ENCODE results near the gene LY9. TPM values are rescaled to one million over a fixed set of nuclear protein-coding genes. Genes with fewer than 3 reads are reported as not detected.
A peak's percentile ranks its signal among the peaks of the same experiment; 100 is the strongest.

LY9 gene
- total RNA-seq, 1 experiment from 2014 or later: not detected

DNA sequence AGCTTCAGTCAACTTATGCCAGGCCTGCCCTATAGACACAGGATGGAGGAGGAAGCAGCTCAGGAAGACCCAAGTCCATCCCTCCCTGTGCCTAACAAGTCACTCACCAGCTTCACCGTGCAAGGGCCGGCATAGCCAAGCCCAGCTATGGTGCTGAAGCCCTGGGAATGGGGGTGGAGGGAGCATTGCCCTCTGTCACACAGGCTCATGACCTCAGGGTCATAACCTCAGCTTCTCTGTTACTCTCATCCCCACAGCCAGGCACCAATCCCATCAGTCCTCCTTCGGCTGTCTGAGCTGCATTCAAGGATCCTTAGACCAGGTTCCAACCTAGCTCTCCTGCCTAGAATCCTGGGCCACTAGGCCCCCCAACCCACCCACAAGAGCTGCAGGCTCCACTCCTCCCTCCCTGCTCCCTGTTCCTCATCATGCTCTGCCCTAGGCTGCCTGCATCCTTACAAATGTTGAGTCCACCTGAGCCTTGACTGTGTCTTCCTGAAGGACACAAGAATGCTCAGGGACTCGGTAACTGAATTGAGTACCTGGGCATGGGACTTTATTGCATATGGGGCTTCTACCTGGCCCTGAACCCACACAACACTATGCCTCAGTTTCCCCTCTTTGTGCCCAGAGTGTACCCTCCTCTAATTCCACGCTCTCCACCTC lies 65.0 kb downstream of the LY9 start:
- no peak overlapping the region for H3K4me2 ChIP-seq (ENCODE audit: low read length)
- no peaks in the 10 kb centered on the region for H4K20me1 ChIP-seq (ENCODE audit: low read length)
- no peak for TF ChIP-seq EZH2 (IDR thresholded peaks at IDR 0.05; ENCODE audit: low read length, unreplicated experiment)
- no peaks in the 10 kb centered on the region for H3F3A ChIP-seq (ENCODE audit: low read length, unreplicated experiment)
- no peaks in the 10 kb centered on the region for H3K9me2 ChIP-seq (replicated peaks; ENCODE audit: low read length)
- intact Hi-C loops (cut with micrococcal nuclease): no loop called here
- H3K9ac ChIP-seq (ENCODE audit: low read length): no peak overlapping the region
- no peaks in the 10 kb centered on the region for H3K36me3 ChIP-seq (ENCODE audit: low read depth, low read length)
- BruUV-seq (replicated peaks): no TSS peak
- ChIA-PET POLR2A (ENCODE audit: unreplicated experiment) (interaction anchor here (0.6 kb wide), 1 partner anchor 64 kb away, joined by 3 read pairs; no protein-coding TSS in a partner anchor), CTCF (no interaction called here)
- H2AFZ ChIP-seq (ENCODE audit: low read length): no peak overlapping the region
- no peaks in the 10 kb centered on the region for H3K79me2 ChIP-seq (ENCODE audit: low read length)
- H3K9me3 ChIP-seq (ENCODE audit: low read length): no peaks in the 10 kb centered on the region
- no peak for ATAC-seq
- H3K4me1 ChIP-seq (ENCODE audit: insufficient read depth, low read length): peaks cover 8% of the 10 kb centered on the region
- no peak overlapping the region for H3K4me3 ChIP-seq (ENCODE audit: low read length)
- H3K27ac ChIP-seq (ENCODE audit: low read length): no peak overlapping the region
- H3K27me3 ChIP-seq (ENCODE audit: low read length): no peaks in the 10 kb centered on the region
- no peak for DNase-seq

DNA sequence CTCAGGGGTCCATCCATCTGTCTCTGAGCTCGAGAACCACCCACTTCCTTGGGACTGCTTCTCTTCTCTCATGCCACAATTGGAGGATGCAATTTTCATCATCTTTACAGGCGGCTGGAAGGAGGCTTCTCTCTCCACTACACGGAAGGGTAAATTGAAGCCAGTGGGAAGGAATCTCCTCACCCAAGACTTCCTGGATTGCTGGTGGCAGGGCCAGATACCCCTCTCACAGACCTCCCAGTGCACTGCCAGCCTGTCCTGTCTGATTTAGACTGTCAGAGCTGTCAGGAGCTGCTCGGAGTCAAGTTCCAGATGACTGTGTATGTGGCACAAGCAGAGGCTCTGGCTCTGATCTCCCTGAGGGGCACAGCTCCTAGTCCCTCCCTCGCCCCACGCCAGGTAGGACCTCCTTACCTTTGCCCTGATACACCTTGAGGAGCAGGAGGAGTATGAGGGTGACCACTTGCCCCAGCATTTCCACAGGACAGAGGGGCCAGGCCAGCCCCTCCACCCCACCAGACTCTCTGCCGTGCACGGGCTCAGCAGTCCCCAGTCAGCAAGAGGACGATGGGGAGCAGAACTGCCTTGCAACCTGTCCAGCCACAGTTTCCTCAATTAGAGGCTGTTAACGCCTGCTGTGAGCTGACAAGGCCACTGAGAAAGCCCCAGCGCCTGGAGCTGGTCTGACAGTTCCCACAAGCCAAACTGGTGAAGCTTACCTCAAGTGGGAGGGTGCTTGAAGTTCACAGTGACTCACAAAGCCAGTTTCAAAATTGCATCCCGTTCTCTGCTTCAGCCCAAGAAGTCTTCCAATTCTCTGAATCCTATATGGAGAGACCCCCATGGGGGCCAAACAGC lies 66.5 kb downstream of the LY9 start, which contains the start of gene CD244:
TSS of gene CD244 (minus strand) at position 685 of the 858 bp plus-strand sequence. CDS start at position 475, 210 bp downstream.
- Histone ChIP-seq H3K27me3 (ENCODE audit: low read length) (no peaks in the 10 kb centered on the region), H3K36me3 (ENCODE audit: low read depth, low read length) (no peaks in the 10 kb centered on the region), H3K27ac (ENCODE audit: low read length) (no peak within 1 kb of the TSS), H3K9me2 (replicated peaks; ENCODE audit: low read length) (no peaks in the 10 kb centered on the region), H3K4me2 (ENCODE audit: low read length) (0 out of 2 replicates have a peak within 1 kb of the TSS, but pooled peaks have one; percentile 3), H3K9ac (ENCODE audit: low read length) (no peak within 1 kb of the TSS), H4K20me1 (ENCODE audit: low read length) (no peaks in the 10 kb centered on the region), H3K9me3 (ENCODE audit: low read length) (no peaks in the 10 kb centered on the region), H2AFZ (ENCODE audit: low read length) (peak within 1 kb of the TSS; percentile 19; the same call in 1 of the 2 replicates), H3K4me1 (ENCODE audit: insufficient read depth, low read length) (peaks cover 8% of the 10 kb centered on the region), H3K79me2 (ENCODE audit: low read length) (no peaks in the 10 kb centered on the region), H3F3A (ENCODE audit: low read length, unreplicated experiment) (no peaks in the 10 kb centered on the region), H3K4me3 (ENCODE audit: low read length) (no peak within 1 kb of the TSS)
- DNase-seq (peak; percentile 64), ATAC-seq (peak; percentile 59)
- ChIA-PET CTCF (interaction anchor here (0.6 kb wide), 1 partner anchor 28 kb away, joined by 3 read pairs; no protein-coding TSS in a partner anchor), POLR2A (ENCODE audit: unreplicated experiment) (no interaction called here)
- no TSS peak for BruUV-seq (replicated peaks)
- intact Hi-C loops (cut with micrococcal nuclease): no loop called here
- TF ChIP-seq, protein P1, sequence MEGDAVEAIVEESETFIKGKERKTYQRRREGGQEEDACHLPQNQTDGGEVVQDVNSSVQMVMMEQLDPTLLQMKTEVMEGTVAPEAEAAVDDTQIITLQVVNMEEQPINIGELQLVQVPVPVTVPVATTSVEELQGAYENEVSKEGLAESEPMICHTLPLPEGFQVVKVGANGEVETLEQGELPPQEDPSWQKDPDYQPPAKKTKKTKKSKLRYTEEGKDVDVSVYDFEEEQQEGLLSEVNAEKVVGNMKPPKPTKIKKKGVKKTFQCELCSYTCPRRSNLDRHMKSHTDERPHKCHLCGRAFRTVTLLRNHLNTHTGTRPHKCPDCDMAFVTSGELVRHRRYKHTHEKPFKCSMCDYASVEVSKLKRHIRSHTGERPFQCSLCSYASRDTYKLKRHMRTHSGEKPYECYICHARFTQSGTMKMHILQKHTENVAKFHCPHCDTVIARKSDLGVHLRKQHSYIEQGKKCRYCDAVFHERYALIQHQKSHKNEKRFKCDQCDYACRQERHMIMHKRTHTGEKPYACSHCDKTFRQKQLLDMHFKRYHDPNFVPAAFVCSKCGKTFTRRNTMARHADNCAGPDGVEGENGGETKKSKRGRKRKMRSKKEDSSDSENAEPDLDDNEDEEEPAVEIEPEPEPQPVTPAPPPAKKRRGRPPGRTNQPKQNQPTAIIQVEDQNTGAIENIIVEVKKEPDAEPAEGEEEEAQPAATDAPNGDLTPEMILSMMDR (conservative IDR thresholded peaks at IDR 0.05; ENCODE audit: low read depth, low read length): no peak
- TF ChIP-seq EZH2 (IDR thresholded peaks at IDR 0.05; ENCODE audit: low read length, unreplicated experiment): no peak
- no peak for TF ChIP-seq EZH2phosphoT487 (IDR thresholded peaks at IDR 0.05; ENCODE audit: borderline replicate concordance, low read length)

DNA sequence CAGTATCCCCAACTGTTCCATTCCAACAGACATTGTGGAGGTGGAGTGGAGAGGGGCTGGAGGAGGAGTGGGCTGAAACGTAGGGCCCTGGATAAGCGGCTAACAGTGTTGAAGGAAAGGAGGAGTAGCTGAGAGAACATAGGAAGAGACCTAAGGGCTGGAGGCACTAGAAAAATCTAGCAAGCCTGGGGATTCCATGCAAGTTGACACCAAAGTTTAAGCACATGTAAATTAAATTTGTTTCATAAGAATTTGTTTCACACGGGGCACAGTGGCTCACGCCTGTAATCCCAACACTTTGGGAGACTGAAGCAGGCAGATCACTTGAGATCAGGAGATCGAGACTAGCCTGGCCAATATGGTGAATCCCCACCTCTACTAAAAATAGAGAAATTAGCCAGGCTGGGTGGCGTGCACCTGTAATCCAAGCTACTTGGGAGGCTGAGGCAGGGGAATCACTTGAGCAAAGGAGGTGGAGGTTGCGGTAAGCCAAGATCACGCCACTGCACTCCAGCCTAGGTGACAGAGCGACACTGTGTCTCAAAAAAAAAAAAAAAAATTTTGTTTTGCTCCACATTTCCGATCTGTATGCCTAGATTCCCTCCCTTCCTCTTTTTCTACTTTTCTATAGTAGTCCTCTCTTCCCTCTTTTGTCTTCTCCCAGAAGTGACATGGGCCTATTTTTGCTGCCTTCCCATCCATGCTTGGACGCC lies 67.2 kb downstream of the LY9 start:
- Histone ChIP-seq H3K36me3 (ENCODE audit: low read depth, low read length) (no peaks in the 10 kb centered on the region), H3K9me2 (replicated peaks; ENCODE audit: low read length) (no peaks in the 10 kb centered on the region), H3K4me3 (ENCODE audit: low read length) (no peak overlapping the region), H4K20me1 (ENCODE audit: low read length) (no peaks in the 10 kb centered on the region), H3K9me3 (ENCODE audit: low read length) (no peaks in the 10 kb centered on the region), H3F3A (ENCODE audit: low read length, unreplicated experiment) (no peaks in the 10 kb centered on the region), H3K27ac (ENCODE audit: low read length) (no peak overlapping the region), H3K4me2 (ENCODE audit: low read length) (0 out of 2 replicates have a peak overlapping the region, but pooled peaks have one; percentile 3), H3K27me3 (ENCODE audit: low read length) (no peaks in the 10 kb centered on the region), H3K9ac (ENCODE audit: low read length) (no peak overlapping the region), H2AFZ (ENCODE audit: low read length) (peak overlapping the region; percentile 19; the same call in 1 of the 2 replicates), H3K79me2 (ENCODE audit: low read length) (no peaks in the 10 kb centered on the region), H3K4me1 (ENCODE audit: insufficient read depth, low read length) (peaks cover 8% of the 10 kb centered on the region)
- DNase-seq (no peak), ATAC-seq (no peak)
- CTCF ChIA-PET: interaction anchor here (0.6 kb wide), 1 partner anchor 29 kb away, joined by 3 read pairs; no protein-coding TSS in a partner anchor
- POLR2A ChIA-PET (ENCODE audit: unreplicated experiment): no interaction called here
- TF ChIP-seq EZH2 (IDR thresholded peaks at IDR 0.05; ENCODE audit: low read length, unreplicated experiment) (no peak), EZH2phosphoT487 (IDR thresholded peaks at IDR 0.05; ENCODE audit: borderline replicate concordance, low read length) (no peak)
- TF ChIP-seq, protein P1 (conservative IDR thresholded peaks at IDR 0.05; ENCODE audit: low read depth, low read length): no peak
- intact Hi-C loops (cut with micrococcal nuclease): no loop called here
- BruUV-seq (replicated peaks): no TSS peak
